ENCODE results near the gene OR2S2. TPM values are rescaled to one million over a fixed set of nuclear protein-coding genes. Genes with fewer than 3 reads are reported as not detected.
A peak's percentile ranks its signal among the peaks of the same experiment; 100 is the strongest.

Gene OR2S2
- total RNA-seq, 4 donors from 2014 or later: not detected

DNA sequence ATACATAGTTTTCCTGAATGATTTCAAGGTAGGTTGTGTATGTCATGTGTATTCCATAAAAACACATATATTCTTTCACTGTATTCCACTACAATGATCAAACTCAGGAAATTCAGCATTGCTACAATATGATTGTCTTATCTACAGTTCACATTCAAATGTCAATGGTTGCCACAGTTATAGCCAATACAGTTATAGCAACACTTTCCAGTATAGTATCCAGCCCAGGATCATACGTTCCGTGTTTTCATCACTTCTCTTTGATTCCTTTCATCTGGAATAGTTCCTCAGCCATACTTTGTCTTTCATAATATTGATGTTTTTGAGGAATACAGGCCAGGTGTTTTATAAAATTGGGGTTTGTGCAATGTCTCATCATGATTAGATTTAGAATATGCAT is 9.5 kb downstream of the OR2S2 start:
- WGBS, 2 donors: 60 to 76% methylated on average over 2 of the region's 2 CpGs
- TF ChIP-seq CTCF (IDR thresholded peaks at IDR 0.05): no peak
- no peak for TF ChIP-seq POLR2A (IDR thresholded peaks at IDR 0.05)
- no peak for DNase-seq (ENCODE audit: low spot score in 2 of 2)
- intact Hi-C loops (cut with DNase I; ENCODE audit: low total_unique reads): loop anchor here (2.0 to 5.0 kb wide), 2 partner anchors 48 to 156 kb away; partner anchors contain the start of gene NPR2
- no peak overlapping the region for H3K4me3 ChIP-seq (ENCODE audit: low read depth, poor library complexity, severe bottlenecking)

GRCh38 chr9:35945341-35946018 is 12.5 kb downstream of the OR2S2 start:
- no peak overlapping the region for H3K4me3 ChIP-seq (ENCODE audit: low read depth, poor library complexity, severe bottlenecking)
- WGBS, 2 donors: 22 to 24% methylated on average over 10 of the region's 10 CpGs
- TF ChIP-seq CTCF (IDR thresholded peaks at IDR 0.05): peak in 1 of 3 donors; percentile 32
- TF ChIP-seq POLR2A (IDR thresholded peaks at IDR 0.05): no peak
- intact Hi-C loops (cut with DNase I; ENCODE audit: low total_unique reads): loop anchor here (5.0 kb wide), 1 partner anchor 153 kb away; the partner anchor contains the start of gene NPR2
- DNase-seq (ENCODE audit: low spot score in 2 of 2): peak; percentile 67 to 95

GRCh38 chr9:35944841-35945240 is 13.1 kb downstream of the OR2S2 start:
- WGBS, 2 donors: 95% methylated on average over 3 of the region's 3 CpGs
- TF ChIP-seq POLR2A (IDR thresholded peaks at IDR 0.05) (no peak), CTCF (IDR thresholded peaks at IDR 0.05) (no peak)
- no peak for DNase-seq (ENCODE audit: low spot score in 2 of 2)
- H3K4me3 ChIP-seq (ENCODE audit: low read depth, poor library complexity, severe bottlenecking): no peak overlapping the region
- intact Hi-C loops (cut with DNase I; ENCODE audit: low total_unique reads): loop anchor here (5.0 kb wide), 1 partner anchor 153 kb away; the partner anchor contains the start of gene NPR2

GRCh38 chr9:35944173-35944572 is 13.8 kb downstream of the OR2S2 start:
- WGBS, 2 donors: 77 to 89% methylated on average over 3 of the region's 3 CpGs
- no peak overlapping the region for H3K4me3 ChIP-seq (ENCODE audit: low read depth, poor library complexity, severe bottlenecking)
- intact Hi-C loops (cut with DNase I; ENCODE audit: low total_unique reads): no loop called here
- no peak for DNase-seq (ENCODE audit: low spot score in 2 of 2)
- TF ChIP-seq CTCF (IDR thresholded peaks at IDR 0.05): no peak
- no peak for TF ChIP-seq POLR2A (IDR thresholded peaks at IDR 0.05)

DNA sequence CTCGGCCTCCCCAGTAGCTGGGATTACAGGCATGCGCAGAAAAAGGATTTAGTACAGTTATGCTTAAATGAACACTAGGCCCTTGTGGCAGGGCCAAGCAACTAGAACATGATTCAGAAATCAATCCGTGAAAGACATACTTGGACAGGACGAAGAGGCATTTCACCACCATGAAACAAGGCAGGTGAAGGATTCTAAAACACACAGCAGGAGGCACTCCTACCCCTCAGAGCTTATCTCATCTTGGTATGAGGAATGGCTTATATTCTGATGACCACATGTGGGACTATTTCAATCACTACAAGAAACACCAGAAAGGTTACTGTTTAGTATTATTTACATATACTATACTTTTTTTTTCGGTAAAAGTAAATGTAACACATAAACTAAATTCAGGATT is 15.7 kb downstream of the OR2S2 start:
- no peak for DNase-seq (ENCODE audit: low spot score in 2 of 2)
- WGBS, 2 donors: 81 to 93% methylated on average over 5 of the region's 5 CpGs
- intact Hi-C loops (cut with DNase I; ENCODE audit: low total_unique reads): no loop called here
- H3K4me3 ChIP-seq (ENCODE audit: low read depth, poor library complexity, severe bottlenecking): no peak overlapping the region
- no peak for TF ChIP-seq POLR2A (IDR thresholded peaks at IDR 0.05)
- no peak for TF ChIP-seq CTCF (IDR thresholded peaks at IDR 0.05)

Data from lower leg skin (tissue), 4 donors.